ENCODE measurements around the gene DFFB.

The DFFB gene

GRCh38 chr1:3930301-3931006, 73.2 kb downstream of the DFFB start (continued):
- TF ChIP-seq, protein P1, sequence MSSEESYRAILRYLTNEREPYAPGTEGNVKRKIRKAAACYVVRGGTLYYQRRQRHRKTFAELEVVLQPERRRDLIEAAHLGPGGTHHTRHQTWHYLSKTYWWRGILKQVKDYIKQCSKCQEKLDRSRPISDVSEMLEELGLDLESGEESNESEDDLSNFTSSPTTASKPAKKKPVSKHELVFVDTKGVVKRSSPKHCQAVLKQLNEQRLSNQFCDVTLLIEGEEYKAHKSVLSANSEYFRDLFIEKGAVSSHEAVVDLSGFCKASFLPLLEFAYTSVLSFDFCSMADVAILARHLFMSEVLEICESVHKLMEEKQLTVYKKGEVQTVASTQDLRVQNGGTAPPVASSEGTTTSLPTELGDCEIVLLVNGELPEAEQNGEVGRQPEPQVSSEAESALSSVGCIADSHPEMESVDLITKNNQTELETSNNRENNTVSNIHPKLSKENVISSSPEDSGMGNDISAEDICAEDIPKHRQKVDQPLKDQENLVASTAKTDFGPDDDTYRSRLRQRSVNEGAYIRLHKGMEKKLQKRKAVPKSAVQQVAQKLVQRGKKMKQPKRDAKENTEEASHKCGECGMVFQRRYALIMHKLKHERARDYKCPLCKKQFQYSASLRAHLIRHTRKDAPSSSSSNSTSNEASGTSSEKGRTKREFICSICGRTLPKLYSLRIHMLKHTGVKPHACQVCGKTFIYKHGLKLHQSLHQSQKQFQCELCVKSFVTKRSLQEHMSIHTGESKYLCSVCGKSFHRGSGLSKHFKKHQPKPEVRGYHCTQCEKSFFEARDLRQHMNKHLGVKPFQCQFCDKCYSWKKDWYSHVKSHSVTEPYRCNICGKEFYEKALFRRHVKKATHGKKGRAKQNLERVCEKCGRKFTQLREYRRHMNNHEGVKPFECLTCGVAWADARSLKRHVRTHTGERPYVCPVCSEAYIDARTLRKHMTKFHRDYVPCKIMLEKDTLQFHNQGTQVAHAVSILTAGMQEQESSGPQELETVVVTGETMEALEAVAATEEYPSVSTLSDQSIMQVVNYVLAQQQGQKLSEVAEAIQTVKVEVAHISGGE (tag by site-specific recombination; conservative IDR thresholded peaks at IDR 0.05; ENCODE audit: low read depth), result no peak
- TF ChIP-seq ZNF560 (tag by site-specific recombination; IDR thresholded peaks at IDR 0.05; ENCODE audit: borderline replicate concordance), result no peak
- TF ChIP-seq ZNF549 (tag by site-specific recombination; IDR thresholded peaks at IDR 0.05), result no peak
- TF ChIP-seq, protein P2, sequence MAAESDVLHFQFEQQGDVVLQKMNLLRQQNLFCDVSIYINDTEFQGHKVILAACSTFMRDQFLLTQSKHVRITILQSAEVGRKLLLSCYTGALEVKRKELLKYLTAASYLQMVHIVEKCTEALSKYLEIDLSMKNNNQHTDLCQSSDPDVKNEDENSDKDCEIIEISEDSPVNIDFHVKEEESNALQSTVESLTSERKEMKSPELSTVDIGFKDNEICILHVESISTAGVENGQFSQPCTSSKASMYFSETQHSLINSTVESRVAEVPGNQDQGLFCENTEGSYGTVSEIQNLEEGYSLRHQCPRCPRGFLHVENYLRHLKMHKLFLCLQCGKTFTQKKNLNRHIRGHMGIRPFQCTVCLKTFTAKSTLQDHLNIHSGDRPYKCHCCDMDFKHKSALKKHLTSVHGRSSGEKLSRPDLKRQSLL (tag by site-specific recombination; IDR thresholded peaks at IDR 0.05), result no peak
- no peak for TF ChIP-seq ZNF341 (tag by site-specific recombination; IDR thresholded peaks at IDR 0.05; ENCODE audit: low read depth)
- no peak for TF ChIP-seq TRIM28 (IDR thresholded peaks at IDR 0.05; ENCODE audit: borderline replicate concordance, low read length)
- TF ChIP-seq ZEB2 (tag by site-specific recombination; IDR thresholded peaks at IDR 0.05), result no peak
- TF ChIP-seq ZNF248 (tag by site-specific recombination; IDR thresholded peaks at IDR 0.05), result 0 out of 2 replicates have a peak, but pooled peaks have one; percentile 53
- TF ChIP-seq ZNF175 (tag by site-specific recombination; IDR thresholded peaks at IDR 0.05), result no peak
- TF ChIP-seq ZNF10 (tag by site-specific recombination; IDR thresholded peaks at IDR 0.05), result no peak
- no peak for TF ChIP-seq ZNF155 (tag by site-specific recombination; IDR thresholded peaks at IDR 0.05)
- TF ChIP-seq SALL2 (tag by site-specific recombination; IDR thresholded peaks at IDR 0.05; ENCODE audit: borderline replicate concordance), result 0 out of 2 replicates have a peak, but pooled peaks have one; percentile 40
- TF ChIP-seq ZNF660 (tag by site-specific recombination; IDR thresholded peaks at IDR 0.05), result no peak
- peak; percentile 85; the same call in 1 of the 2 replicates for TF ChIP-seq ZNF571 (tag by site-specific recombination; IDR thresholded peaks at IDR 0.05)
- TF ChIP-seq BCL6B (tag by site-specific recombination; IDR thresholded peaks at IDR 0.05), result peak; percentile 40; the same call in 1 of the 2 replicates
- TF ChIP-seq TSHZ1 (tag by site-specific recombination; IDR thresholded peaks at IDR 0.05; ENCODE audit: borderline replicate concordance), result no peak
- TF ChIP-seq ZIC2 (tag by site-specific recombination; IDR thresholded peaks at IDR 0.05), result no peak
- peak; percentile 41; the same call in 1 of the 2 replicates for TF ChIP-seq ZNF148 (tag by site-specific recombination; IDR thresholded peaks at IDR 0.05; ENCODE audit: borderline replicate concordance)
- no peak for TF ChIP-seq ZFHX2 (tag by site-specific recombination; conservative IDR thresholded peaks at IDR 0.05)
- no peak for TF ChIP-seq KLF1 (tag by site-specific recombination; IDR thresholded peaks at IDR 0.05)
- TF ChIP-seq ZNF521 (tag by site-specific recombination; IDR thresholded peaks at IDR 0.05), result peak; percentile 97; the same call in 1 of the 2 replicates
- TF ChIP-seq EGR2 (tag by site-specific recombination; IDR thresholded peaks at IDR 0.05; ENCODE audit: low read depth), result no peak
- TF ChIP-seq, protein P3, sequence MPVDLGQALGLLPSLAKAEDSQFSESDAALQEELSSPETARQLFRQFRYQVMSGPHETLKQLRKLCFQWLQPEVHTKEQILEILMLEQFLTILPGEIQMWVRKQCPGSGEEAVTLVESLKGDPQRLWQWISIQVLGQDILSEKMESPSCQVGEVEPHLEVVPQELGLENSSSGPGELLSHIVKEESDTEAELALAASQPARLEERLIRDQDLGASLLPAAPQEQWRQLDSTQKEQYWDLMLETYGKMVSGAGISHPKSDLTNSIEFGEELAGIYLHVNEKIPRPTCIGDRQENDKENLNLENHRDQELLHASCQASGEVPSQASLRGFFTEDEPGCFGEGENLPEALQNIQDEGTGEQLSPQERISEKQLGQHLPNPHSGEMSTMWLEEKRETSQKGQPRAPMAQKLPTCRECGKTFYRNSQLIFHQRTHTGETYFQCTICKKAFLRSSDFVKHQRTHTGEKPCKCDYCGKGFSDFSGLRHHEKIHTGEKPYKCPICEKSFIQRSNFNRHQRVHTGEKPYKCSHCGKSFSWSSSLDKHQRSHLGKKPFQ (tag by site-specific recombination; IDR thresholded peaks at IDR 0.05), result no peak
- TF ChIP-seq ZNF501 (tag by site-specific recombination; IDR thresholded peaks at IDR 0.05), result no peak
- TF ChIP-seq ZNF785 (tag by site-specific recombination; IDR thresholded peaks at IDR 0.05), result peak; percentile 76; the same call in 1 of the 2 replicates
- no peak for TF ChIP-seq REPIN1 (tag by site-specific recombination; IDR thresholded peaks at IDR 0.05; ENCODE audit: low read depth)

All from HEK293 (cell line).